MCF 10A (cell line): ENCODE data around the gene NFATC3. TPM values are rescaled to one million over a fixed set of nuclear protein-coding genes. Genes with fewer than 3 reads are reported as not detected.
"Not testable (repeated sequence)": the region's sequence is repeated elsewhere in the genome, so short reads cannot be mapped to it uniquely, and the experiment has no call there.

Experiments
- BruUV-seq: library from RNA; stranded (reverse); fragments of 400-500 nt; replicated peaks from 2 replicates; lab custom pipeline; 2021; lab: Mats Ljungman, UMichigan
- CTCF ChIA-PET: fragments of 300-600 bp; sonication (Branson Sonifier 250); formaldehyde crosslinking; extraction: SDS; loops from one replicate; lab custom pipeline; 2021; ENCODE audit warnings: antibody characterized with exemption, inconsistent platforms; lab: Yijun Ruan, JAX
- POLR2A ChIA-PET: fragments of 300-600, 350-650 bp; sonication (Branson Sonifier 250); formaldehyde crosslinking; extraction: SDS; loops from one replicate; lab custom pipeline; 2020; ENCODE audit warnings: antibody characterized with exemption, inconsistent platforms; lab: Yijun Ruan, JAX
- DNase-seq: peaks from one replicate; pipeline ENCODE4 v3.0.0-alpha.2; 2018; ENCODE audit not compliant: unreplicated experiment
- H3K27ac Mint-ChIP-seq: one replicate; pipeline ENCODE4 v1.8.0; 2022; ENCODE audit warnings: mild to moderate bottlenecking, low read depth, mixed read lengths; ENCODE audit not compliant: unreplicated experiment
- H3K27me3 Mint-ChIP-seq: one replicate; pipeline ENCODE4 v1.8.0; 2022; ENCODE audit warnings: mixed read lengths; ENCODE audit not compliant: insufficient read depth, unreplicated experiment
- H3K36me3 Mint-ChIP-seq: one replicate; pipeline ENCODE4 v1.8.0; 2022; ENCODE audit warnings: mild to moderate bottlenecking, moderate library complexity, mixed read lengths; ENCODE audit not compliant: insufficient read depth, unreplicated experiment
- H3K4me1 Mint-ChIP-seq: one replicate; pipeline ENCODE4 v1.8.0; 2022; ENCODE audit warnings: mixed read lengths; ENCODE audit not compliant: insufficient read depth, unreplicated experiment
- H3K4me3 Mint-ChIP-seq: one replicate; pipeline ENCODE4 v1.8.0; 2022; ENCODE audit warnings: mild to moderate bottlenecking, moderate library complexity, mixed read lengths; ENCODE audit not compliant: unreplicated experiment
- H3K9me3 Mint-ChIP-seq: one replicate; pipeline ENCODE4 v1.8.0; 2022; ENCODE audit warnings: mixed read lengths; ENCODE audit not compliant: unreplicated experiment
- intact Hi-C: fragments of 100-400 bp; cut with micrococcal nuclease; formaldehyde crosslinking; loops from 2 replicates; pipeline ENCODE4 v1.14.1; 2022
- total RNA-seq: library from RNA; stranded (reverse); gene quantifications from 2 replicates; pipeline ENCODE4 v1.2.3, GENCODE V29; 2022
- TF ChIP-seq, protein P1 (sequence below): fragments of 200-600 bp; IDR thresholded peaks from one replicate; pipeline ENCODE4 v1.8.0; 2022; ENCODE audit warnings: antibody characterized with exemption, mild to moderate bottlenecking; ENCODE audit not compliant: unreplicated experiment

The NFATC3 gene
- total RNA-seq, 1 experiment from 2014 or later: 24.1 TPM

DNA sequence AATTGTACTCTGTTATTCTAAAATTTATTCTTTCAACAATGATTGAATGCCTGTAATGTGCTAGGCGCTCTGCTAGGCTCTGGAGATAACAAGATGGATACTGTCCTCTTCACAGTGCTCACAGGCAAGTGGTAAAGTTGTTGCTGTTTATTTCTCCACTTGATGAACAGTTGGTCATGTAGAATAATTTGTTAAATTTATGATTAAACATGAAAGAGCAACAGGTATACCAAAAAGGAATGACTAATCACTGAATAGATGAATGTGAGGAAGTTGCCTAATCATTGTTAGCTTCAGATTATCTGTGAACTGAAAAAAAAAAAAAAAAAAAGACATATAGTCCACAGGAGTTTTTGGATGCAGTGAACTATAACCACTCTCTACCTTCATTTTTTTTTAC lies 62.3 kb downstream of the NFATC3 start:
- TF ChIP-seq, protein P1, sequence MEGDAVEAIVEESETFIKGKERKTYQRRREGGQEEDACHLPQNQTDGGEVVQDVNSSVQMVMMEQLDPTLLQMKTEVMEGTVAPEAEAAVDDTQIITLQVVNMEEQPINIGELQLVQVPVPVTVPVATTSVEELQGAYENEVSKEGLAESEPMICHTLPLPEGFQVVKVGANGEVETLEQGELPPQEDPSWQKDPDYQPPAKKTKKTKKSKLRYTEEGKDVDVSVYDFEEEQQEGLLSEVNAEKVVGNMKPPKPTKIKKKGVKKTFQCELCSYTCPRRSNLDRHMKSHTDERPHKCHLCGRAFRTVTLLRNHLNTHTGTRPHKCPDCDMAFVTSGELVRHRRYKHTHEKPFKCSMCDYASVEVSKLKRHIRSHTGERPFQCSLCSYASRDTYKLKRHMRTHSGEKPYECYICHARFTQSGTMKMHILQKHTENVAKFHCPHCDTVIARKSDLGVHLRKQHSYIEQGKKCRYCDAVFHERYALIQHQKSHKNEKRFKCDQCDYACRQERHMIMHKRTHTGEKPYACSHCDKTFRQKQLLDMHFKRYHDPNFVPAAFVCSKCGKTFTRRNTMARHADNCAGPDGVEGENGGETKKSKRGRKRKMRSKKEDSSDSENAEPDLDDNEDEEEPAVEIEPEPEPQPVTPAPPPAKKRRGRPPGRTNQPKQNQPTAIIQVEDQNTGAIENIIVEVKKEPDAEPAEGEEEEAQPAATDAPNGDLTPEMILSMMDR: no peak
- H3K9me3 Mint-ChIP-seq: no peaks in the 10 kb centered on the region
- no peak overlapping the region for H3K27ac Mint-ChIP-seq
- CTCF ChIA-PET: interaction anchor here (1.4 kb wide), 1 partner anchor 12 kb away, joined by 4 read pairs; no protein-coding TSS in a partner anchor
- no TSS peak for BruUV-seq
- intact Hi-C loops: no loop called here
- peaks cover 10% of the 10 kb centered on the region for H3K36me3 Mint-ChIP-seq
- no peaks in the 10 kb centered on the region for H3K4me1 Mint-ChIP-seq
- no peak overlapping the region for H3K4me3 Mint-ChIP-seq
- H3K27me3 Mint-ChIP-seq: no peaks in the 10 kb centered on the region
- POLR2A ChIA-PET: interaction anchor here (0.7 to 2.1 kb wide), 6 partner anchors 61 to 212 kb away, joined by 3 to 8 read pairs (median 5); partner anchors contain the start of genes ESRP2 and NFATC3
- peak; percentile 18 for DNase-seq

DNA sequence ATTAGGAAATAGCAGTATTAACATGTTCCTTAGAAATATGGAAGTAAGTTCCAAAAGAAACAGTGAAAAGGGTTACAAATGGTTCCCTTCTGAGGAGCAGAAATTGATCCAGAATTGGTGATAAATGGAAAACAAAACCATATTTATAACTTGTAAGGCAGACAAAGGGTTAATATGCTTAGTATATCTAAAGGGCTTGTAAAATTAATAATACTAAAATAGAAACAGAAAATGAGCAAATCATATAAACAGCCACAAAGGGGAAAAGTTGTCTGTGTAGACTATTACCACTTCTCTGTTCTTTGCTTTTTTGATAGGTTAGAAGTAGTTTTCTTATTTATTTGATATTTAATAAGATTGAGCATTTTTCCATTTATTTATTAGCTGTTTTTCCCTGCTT lies 64.4 kb downstream of the NFATC3 start:
- DNase-seq: no peak
- Mint-ChIP-seq H3K4me1 (no peaks in the 10 kb centered on the region), H3K4me3 (no peak overlapping the region), H3K9me3 (no peaks in the 10 kb centered on the region), H3K27me3 (no peaks in the 10 kb centered on the region), H3K36me3 (peaks cover 9% of the 10 kb centered on the region), H3K27ac (no peak overlapping the region)
- TF ChIP-seq, protein P1: no peak
- POLR2A ChIA-PET: interaction anchor here (0.7 to 0.8 kb wide), 2 partner anchors 9 to 79 kb away, joined by 3 to 4 read pairs; no protein-coding TSS in a partner anchor
- intact Hi-C loops: no loop called here
- CTCF ChIA-PET: interaction anchor here (1.3 kb wide), 1 partner anchor 56 kb away, joined by 3 read pairs; no protein-coding TSS in a partner anchor
- BruUV-seq: no TSS peak

DNA sequence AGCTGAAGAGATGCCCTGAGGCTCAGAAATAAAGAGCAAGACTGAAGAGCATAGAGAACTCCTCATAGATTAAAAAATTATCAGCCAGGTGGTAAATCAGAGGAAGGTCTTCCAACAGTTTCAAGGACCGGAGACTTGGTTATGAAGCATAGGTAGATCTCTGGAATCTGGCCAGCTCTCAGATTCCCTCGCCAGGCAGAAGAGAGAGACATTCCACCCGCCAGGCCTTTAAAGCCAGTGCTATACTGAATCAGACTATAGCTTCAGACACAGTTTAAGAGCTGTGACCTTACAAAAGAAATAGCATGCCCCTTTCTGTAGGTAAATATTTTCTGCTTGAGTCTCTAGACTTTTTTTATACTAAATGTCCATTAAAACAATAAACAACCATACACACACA lies 70.3 kb downstream of the NFATC3 start:
- BruUV-seq: no TSS peak
- Mint-ChIP-seq H3K36me3 (peaks cover 21% of the 10 kb centered on the region), H3K4me1 (no peaks in the 10 kb centered on the region), H3K27ac (no peak overlapping the region), H3K27me3 (no peaks in the 10 kb centered on the region), H3K9me3 (no peaks in the 10 kb centered on the region), H3K4me3 (no peak overlapping the region)
- ChIA-PET POLR2A (no interaction called here), CTCF (no interaction called here)
- TF ChIP-seq, protein P1: no peak
- intact Hi-C loops: no loop called here
- DNase-seq: no peak

DNA sequence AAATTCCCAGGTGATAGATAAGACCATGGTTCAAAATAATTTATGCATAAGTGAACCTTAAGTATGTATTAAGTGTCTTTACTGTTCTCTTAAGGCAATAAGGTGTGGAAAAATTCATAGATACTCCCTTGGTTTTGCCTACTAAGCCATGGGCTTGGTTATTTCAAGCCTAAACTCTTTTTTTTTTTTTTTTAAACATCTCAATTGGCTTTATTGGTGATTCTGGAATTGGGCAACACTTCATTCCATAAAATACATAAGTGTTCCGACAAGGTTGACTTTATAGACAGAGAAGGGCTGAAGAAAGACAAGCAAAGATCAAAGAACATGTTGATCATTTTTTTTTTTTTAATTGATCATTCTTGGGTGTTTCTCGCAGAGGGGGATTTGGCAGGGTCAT lies 77.2 kb downstream of the NFATC3 start:
- Mint-ChIP-seq H3K27ac (no peak overlapping the region), H3K4me1 (no peaks in the 10 kb centered on the region), H3K36me3 (peaks cover 31% of the 10 kb centered on the region), H3K4me3 (no peak overlapping the region), H3K9me3 (no peaks in the 10 kb centered on the region), H3K27me3 (no peaks in the 10 kb centered on the region)
- TF ChIP-seq, protein P1: no peak
- no TSS peak for BruUV-seq
- DNase-seq: no peak
- intact Hi-C loops: no loop called here
- CTCF ChIA-PET: no interaction called here
- POLR2A ChIA-PET: no interaction called here

DNA sequence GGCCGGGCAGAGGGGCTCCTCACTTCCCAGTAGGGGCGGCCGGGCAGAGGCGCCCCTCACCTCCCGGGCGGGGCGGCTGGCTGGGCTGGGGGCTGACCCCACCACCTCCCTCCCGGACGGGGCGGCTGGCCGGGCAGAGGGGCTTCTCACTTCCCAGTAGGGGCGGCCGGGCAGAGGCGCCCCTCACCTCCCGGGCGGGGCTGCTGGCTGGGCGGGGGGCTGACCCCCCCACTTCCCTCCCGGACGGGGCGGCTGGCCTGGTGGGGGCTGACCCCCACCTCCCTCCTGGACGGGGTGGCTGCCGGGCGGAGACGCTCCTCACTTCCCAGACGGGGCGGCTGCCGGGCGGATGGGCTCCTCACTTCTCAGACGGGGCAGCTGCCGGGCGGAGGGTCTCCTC lies 78.1 kb downstream of the NFATC3 start:
- BruUV-seq, H3K27me3 Mint-ChIP-seq, H3K27ac Mint-ChIP-seq, DNase-seq, POLR2A ChIA-PET, intact Hi-C loops, H3K4me1 Mint-ChIP-seq, H3K4me3 Mint-ChIP-seq, CTCF ChIA-PET, H3K9me3 Mint-ChIP-seq: not testable (repeated sequence)
- peaks cover 23% of the 10 kb centered on the region for H3K36me3 Mint-ChIP-seq
